Skeletal muscle tissue (tissue), 4 donors: Measurements from ENCODE around the gene CALML3. TPM values are rescaled to one million over a fixed set of nuclear protein-coding genes. Genes with fewer than 3 reads are reported as not detected.

Source experiments
- H3K27ac ChIP-seq: one replicate; pipeline ENCODE4 v1.7.0; 2013; ENCODE audit warnings: mild to moderate bottlenecking, low read depth, low read length, inconsistent platforms
- H3K27me3 ChIP-seq, 3 donors: one replicate each; pipeline ENCODE4 v1.7.0; 2013; ENCODE audit warnings: low read length in 3 of 3; ENCODE audit not compliant: control insufficient read depth in 3 of 3, insufficient read depth in 3 of 3
- H3K36me3 ChIP-seq, 3 donors: one replicate each; pipeline ENCODE4 v1.7.0; 2013; ENCODE audit warnings: low read length in 3 of 3; ENCODE audit not compliant: control insufficient read depth in 3 of 3, insufficient read depth in 3 of 3
- H3K4me1 ChIP-seq, 3 donors: one replicate each; pipeline ENCODE4 v1.7.0; 2013; ENCODE audit warnings: low read length in 3 of 3, mild to moderate bottlenecking in 3 of 3; ENCODE audit not compliant: control insufficient read depth in 3 of 3, insufficient read depth in 3 of 3
- H3K4me3 ChIP-seq, 3 donors: one replicate each; pipeline ENCODE4 v1.7.0; 2013; ENCODE audit warnings: low read length in 3 of 3
- H3K9ac ChIP-seq, 3 donors: one replicate each; pipeline ENCODE4 v1.7.0; 2013; ENCODE audit warnings: low read length in 3 of 3, mild to moderate bottlenecking in 3 of 3, moderate library complexity in 2 of 3, low read depth in 1 of 3
- H3K9me3 ChIP-seq, 3 donors: one replicate each; pipeline ENCODE4 v1.7.0; 2013; ENCODE audit warnings: low read length in 3 of 3; ENCODE audit not compliant: control insufficient read depth in 3 of 3
- total RNA-seq: library from RNA; depleted of rRNA; stranded (reverse); fragments of >200 nt; gene quantifications from one replicate; pipeline ENCODE4 v1.2.3, GENCODE V29; 2014
- donor health status: Osteomylitis.

The CALML3 gene
- total RNA-seq, 1 donor from 2014 or later: not detected

DNA sequence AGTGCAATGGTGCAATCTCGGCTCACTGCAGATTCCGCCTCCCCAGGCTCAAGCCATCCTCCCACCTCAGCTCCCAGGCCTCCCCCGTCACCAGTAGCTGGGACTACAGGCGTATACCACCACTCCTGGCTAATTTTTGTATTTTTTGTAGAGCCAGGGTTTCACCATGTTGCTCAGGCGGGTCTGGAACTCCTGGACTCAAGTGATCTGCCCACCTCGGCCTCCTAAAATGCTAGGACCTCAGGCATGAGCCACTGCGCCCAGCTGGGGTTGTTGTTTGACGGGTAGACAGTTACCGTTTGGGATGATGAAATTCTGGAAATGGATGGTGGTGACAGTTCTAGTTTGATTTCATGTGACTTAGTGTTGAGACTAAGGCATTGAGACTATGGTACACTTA lies 15.3 kb downstream of the CALML3 start:
- no peaks in the 10 kb centered on the region for H3K36me3 ChIP-seq
- H3K4me3 ChIP-seq: no peak overlapping the region
- no peak overlapping the region for H3K27ac ChIP-seq
- H3K9ac ChIP-seq: no peak overlapping the region
- no peaks in the 10 kb centered on the region for H3K9me3 ChIP-seq
- H3K27me3 ChIP-seq: no peaks in the 10 kb centered on the region
- H3K4me1 ChIP-seq: peaks cover 0 to 2% (median 1%) of the 10 kb centered on the region in 3 donors

DNA sequence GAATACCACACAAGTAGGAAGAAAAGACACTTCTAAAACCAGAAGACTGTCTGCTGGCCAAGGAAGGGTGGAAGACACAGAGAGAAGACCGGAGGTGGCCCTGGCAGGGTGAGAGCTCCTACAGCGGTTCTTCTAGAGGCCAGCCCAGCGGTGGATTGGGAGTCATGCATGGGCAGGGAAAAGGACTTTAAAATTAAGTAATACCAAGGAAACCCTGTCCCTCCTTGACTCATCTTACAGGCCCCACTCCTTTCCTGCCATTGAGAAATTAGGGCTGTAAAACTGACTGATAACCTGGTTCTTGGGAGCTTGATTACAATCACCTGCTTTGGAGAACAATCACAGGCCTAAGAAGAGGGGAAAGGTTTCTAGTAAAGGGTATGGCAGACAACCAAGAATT lies 16.1 kb downstream of the CALML3 start:
- Histone ChIP-seq H3K36me3 (no peaks in the 10 kb centered on the region), H3K9ac (no peak overlapping the region), H3K9me3 (no peaks in the 10 kb centered on the region), H3K4me1 (peaks cover 4 to 10% (median 8%) of the 10 kb centered on the region in 3 donors), H3K27ac (no peak overlapping the region), H3K27me3 (no peaks in the 10 kb centered on the region), H3K4me3 (no peak overlapping the region)

DNA sequence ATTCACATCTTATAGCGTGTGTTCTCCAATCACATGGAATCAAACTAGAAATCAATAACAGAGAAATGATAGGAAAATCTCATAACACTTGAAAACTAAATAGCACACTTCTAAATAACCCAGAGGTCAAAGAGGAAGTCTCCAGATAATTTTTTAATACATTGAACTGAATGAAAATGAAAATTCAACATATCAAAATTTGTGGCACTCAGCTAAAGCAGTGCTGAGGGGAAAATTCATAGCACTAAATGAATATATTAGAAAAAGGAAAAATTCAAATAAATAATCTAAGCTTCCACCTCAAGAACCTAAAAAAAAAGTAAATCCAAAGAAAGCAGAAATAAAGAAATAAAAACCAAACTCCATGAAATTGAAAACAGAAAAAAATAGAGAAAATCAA lies 17.3 kb downstream of the CALML3 start:
- Histone ChIP-seq H3K9me3 (no peaks in the 10 kb centered on the region), H3K9ac (no peak overlapping the region), H3K36me3 (no peaks in the 10 kb centered on the region), H3K27ac (no peak overlapping the region), H3K4me3 (no peak overlapping the region), H3K4me1 (peaks cover 13 to 20% (median 15%) of the 10 kb centered on the region in 3 donors), H3K27me3 (no peaks in the 10 kb centered on the region)

DNA sequence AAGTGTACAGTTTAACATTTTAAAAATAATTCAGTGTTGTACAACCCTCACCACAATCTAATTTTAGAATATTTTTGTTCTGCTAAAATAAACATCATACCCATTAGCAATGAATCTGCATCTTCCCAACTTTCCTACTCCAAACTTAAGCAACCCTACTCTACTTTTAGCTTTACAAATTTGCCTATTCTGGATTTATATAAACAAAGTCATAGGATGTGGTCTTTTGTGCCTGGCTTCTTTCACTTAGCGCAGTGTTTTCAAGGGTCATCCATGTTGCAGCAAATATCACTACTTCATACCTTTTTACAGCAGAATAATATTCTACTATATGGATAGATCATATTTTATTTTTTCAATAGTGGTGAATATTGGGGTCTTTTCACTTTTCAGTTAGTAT lies 18.9 kb downstream of the CALML3 start:
- Histone ChIP-seq H3K27me3 (no peaks in the 10 kb centered on the region), H3K36me3 (no peaks in the 10 kb centered on the region), H3K9ac (no peak overlapping the region)

DNA sequence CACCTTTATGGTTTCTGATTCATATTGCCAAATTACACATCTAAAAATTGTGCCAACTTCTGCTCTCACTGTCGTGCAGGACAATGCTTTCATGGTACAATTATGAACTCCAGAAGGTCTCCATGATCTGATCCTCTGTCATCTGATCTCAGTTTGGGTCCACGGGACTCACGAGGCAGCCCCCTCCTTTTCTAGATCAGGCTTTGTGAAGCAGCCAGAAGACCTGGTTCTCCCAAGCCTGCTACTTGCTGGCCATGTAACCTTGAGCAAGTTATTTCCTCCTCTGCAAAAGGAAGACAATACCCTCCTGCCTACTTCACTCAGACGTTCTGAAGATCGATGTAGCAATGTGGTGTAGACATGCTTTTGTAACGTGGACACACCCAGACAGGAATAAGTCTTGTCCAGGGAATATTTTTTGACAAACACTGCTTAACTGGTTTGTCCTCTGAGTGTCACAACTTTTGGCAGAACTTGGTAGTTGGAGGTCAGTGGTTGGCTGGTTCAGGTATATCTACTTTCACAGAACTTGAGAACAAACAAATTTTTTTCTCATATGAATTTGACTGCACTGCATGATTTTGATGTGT lies 19.6 kb downstream of the CALML3 start:
- Histone ChIP-seq H3K27ac (no peak overlapping the region), H3K36me3 (no peaks in the 10 kb centered on the region), H3K4me3 (no peak overlapping the region)

More for the DNA sequence above, 18.9 kb downstream of the CALML3 start:
- Histone ChIP-seq H3K4me1 (peaks cover 27 to 34% (median 27%) of the 10 kb centered on the region in 3 donors), H3K9me3 (no peaks in the 10 kb centered on the region), H3K4me3 (no peak overlapping the region), H3K27ac (no peak overlapping the region)

DNA sequence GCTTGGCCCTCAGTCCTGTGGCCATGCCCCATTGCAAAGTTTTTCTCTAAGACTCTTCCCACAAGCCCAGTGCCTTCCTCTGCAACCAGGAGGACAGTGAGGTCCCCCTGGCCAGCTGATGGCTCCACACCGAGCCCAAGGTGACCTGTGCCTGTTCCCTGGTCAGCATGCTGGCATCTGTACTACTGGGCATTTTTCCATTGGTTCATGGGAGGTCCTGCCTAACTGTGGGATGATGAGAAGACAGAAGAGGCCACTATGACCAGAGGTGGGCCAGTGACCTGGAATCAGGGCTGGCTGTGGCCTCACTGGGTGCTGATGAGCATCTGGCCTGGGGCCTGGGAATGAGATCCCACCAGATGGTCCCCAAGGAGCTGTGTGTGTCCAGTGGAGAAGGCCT lies 20.2 kb downstream of the CALML3 start:
- H3K4me1 ChIP-seq: peaks cover 33 to 43% (median 33%) of the 10 kb centered on the region in 3 donors
- no peak overlapping the region for H3K9ac ChIP-seq
- H3K27me3 ChIP-seq: no peaks in the 10 kb centered on the region
- H3K4me3 ChIP-seq: no peak overlapping the region
- H3K27ac ChIP-seq: no peak overlapping the region
- H3K9me3 ChIP-seq: no peaks in the 10 kb centered on the region
- no peaks in the 10 kb centered on the region for H3K36me3 ChIP-seq

More for the DNA sequence above, 19.6 kb downstream of the CALML3 start:
- no peaks in the 10 kb centered on the region for H3K9me3 ChIP-seq
- no peak overlapping the region for H3K9ac ChIP-seq
- peaks cover 33 to 40% (median 33%) of the 10 kb centered on the region in 3 donors for H3K4me1 ChIP-seq
- no peaks in the 10 kb centered on the region for H3K27me3 ChIP-seq

DNA sequence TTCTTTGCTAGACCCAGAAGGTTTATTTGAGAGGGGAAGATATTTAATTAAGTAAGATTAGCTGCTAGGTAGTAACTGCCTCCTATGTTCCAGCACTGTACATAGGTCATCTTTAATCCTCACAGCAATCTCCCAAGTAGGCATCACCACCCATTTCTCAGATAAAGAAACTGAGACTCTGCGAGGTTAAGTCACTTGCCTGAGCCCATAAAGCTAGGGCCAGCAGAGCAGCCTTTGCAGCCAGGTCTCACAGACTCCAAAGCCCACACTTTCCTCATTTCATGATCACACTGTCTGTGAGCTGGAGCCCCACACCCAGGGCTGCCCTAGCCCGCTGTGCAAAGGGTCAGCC lies 20.6 kb downstream of the CALML3 start:
- H3K4me3 ChIP-seq: no peak overlapping the region
- H3K27me3 ChIP-seq: no peaks in the 10 kb centered on the region
- H3K36me3 ChIP-seq: no peaks in the 10 kb centered on the region
- H3K4me1 ChIP-seq: peaks cover 33 to 43% (median 33%) of the 10 kb centered on the region in 3 donors
- H3K9ac ChIP-seq: no peak overlapping the region
- no peaks in the 10 kb centered on the region for H3K9me3 ChIP-seq
- H3K27ac ChIP-seq: no peak overlapping the region

DNA sequence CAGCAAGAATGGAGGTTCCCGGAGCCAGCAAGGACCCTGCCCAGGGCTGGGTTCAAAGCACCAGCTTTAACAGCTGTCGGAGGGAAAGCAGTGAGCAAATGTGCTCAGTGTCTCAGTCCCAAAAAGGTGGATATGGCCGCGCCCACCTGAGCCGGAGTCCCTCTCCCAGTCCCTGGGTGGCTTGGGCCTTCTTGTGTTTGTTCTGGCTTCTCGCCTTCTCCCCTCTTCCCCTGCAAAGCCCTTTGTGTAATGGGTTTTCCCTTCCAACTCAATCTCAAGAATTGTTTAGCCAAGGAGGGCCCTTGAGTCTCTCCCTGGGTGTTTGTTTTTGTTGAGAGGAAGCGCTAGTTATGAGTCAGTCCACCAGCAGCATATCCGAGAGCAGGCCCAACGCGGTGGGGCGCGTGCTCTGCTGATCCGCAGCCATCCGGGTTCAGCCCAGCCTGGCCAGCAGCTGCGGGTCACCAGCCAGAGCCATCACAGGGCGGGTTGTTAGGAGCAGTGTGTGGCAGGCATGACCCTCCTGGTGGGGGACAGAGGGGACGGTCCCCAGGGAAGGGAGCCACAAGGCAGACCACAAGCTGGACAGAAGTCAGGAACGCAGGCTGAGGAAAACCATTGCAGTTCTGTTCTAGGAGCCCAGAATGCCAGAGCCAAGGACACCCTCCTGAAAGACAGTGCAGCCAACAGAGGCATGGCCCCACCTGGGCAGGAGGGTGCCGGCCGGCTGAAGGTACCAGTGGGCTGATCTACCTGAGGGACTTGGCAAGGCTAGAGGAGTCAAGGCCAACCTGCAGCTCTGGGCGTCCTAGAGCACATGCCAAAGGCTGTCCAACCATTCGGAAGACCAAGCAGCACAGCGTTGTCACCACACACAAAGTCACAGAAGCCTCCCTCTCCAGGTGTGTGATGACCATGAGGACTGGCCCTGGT lies 21.3 kb downstream of the CALML3 start:
- Histone ChIP-seq H3K4me1 (peaks cover 33 to 43% (median 33%) of the 10 kb centered on the region in 3 donors), H3K27ac (no peak overlapping the region), H3K9me3 (no peaks in the 10 kb centered on the region), H3K27me3 (no peaks in the 10 kb centered on the region), H3K36me3 (no peaks in the 10 kb centered on the region), H3K9ac (no peak overlapping the region), H3K4me3 (no peak overlapping the region)

DNA sequence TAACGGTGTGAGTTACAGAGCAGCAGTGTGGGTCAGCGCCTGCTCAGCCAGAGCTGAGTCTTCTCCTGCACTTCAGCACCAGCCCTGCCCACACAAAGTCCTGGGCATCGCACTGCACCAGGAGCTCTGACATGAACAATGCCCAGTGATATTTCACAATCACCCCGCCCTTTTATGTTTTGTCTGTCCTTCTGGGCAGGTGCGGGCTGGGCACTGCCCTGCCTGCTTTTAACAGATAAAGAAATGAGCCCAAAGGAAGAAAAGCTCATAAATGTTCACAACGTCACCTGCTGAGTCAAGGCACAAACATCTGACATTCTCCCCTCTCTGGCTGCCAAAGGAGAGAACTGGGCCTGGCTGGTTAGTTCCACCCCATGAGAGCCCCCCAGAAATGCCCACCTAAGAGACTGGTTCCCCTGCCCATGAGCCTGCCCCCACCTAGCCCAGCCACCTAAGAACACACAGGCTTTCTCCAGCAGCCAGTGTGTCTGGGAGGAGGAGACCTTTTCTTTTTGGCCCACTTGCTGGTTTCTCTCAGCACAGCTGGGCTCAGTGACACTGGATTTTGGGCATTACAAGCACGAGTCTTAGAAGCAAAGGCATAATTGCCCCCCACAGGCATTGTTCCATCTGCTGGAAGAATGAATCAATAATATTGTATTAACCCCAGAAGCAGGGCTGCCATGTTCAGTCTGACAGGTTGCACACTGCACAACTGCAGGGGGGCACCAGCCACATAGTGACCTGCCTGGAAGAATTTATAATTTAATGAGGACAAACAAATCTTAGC lies 22.3 kb downstream of the CALML3 start:
- Histone ChIP-seq H3K36me3 (no peaks in the 10 kb centered on the region), H3K9ac (peak overlapping the region in 1 of 3 donors; percentile 66)

DNA sequence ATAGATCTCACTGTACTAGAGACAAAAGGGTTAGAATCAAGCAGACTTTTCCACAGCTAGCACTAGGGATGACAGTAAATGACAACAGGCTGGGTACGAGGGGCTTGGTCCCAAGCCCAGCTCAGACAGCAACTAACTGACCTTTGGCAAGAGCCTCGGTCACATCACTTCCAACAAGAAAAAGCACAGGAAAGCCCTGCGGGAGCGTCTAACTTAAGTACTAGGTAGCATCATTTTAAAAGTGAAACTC lies 22.8 kb downstream of the CALML3 start:
- Histone ChIP-seq H3K27me3 (no peaks in the 10 kb centered on the region), H3K9ac (peak overlapping the region in 2 of 3 donors; percentile 66 to 73), H3K36me3 (no peaks in the 10 kb centered on the region), H3K4me1 (peaks cover 33 to 43% (median 33%) of the 10 kb centered on the region in 3 donors), H3K4me3 (peak overlapping the region; percentile 1 to 56 (median 52)), H3K27ac (no peak overlapping the region), H3K9me3 (no peaks in the 10 kb centered on the region)

More for the DNA sequence above, 22.3 kb downstream of the CALML3 start:
- Histone ChIP-seq H3K27ac (no peak overlapping the region), H3K4me1 (peaks cover 33 to 43% (median 33%) of the 10 kb centered on the region in 3 donors), H3K27me3 (no peaks in the 10 kb centered on the region), H3K9me3 (no peaks in the 10 kb centered on the region), H3K4me3 (peak overlapping the region in 1 of 3 donors; percentile 56)
